ENCODE results near the gene HLA-DQA2.

DNA sequence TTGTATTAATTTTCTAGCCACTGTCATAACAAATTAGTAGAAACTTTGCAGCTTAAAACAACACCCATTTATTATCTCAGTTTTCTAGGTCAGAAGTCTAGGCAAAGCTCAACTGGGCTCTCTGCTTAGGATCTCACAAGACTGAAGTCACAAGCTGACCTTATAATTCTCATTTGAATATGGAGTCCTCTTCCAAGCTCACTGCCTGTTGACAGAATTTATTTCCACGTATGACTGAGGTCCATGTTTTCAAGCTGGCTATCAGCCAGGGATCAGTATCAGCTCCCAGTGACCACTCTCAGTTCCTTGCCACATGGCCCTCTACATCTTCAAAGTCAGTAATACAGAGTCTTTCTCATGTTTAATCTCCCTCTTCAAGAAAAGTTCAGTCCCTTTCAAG, 33.9 kb downstream of the HLA-DQA2 start:
- TF ChIP-seq, protein P1, sequence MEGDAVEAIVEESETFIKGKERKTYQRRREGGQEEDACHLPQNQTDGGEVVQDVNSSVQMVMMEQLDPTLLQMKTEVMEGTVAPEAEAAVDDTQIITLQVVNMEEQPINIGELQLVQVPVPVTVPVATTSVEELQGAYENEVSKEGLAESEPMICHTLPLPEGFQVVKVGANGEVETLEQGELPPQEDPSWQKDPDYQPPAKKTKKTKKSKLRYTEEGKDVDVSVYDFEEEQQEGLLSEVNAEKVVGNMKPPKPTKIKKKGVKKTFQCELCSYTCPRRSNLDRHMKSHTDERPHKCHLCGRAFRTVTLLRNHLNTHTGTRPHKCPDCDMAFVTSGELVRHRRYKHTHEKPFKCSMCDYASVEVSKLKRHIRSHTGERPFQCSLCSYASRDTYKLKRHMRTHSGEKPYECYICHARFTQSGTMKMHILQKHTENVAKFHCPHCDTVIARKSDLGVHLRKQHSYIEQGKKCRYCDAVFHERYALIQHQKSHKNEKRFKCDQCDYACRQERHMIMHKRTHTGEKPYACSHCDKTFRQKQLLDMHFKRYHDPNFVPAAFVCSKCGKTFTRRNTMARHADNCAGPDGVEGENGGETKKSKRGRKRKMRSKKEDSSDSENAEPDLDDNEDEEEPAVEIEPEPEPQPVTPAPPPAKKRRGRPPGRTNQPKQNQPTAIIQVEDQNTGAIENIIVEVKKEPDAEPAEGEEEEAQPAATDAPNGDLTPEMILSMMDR (IDR thresholded peaks at IDR 0.05) = no peak
- TF ChIP-seq POLR2AphosphoS5 (IDR thresholded peaks at IDR 0.05) (no peak), POLR2A (IDR thresholded peaks at IDR 0.05) (no peak), EP300 (IDR thresholded peaks at IDR 0.05; ENCODE audit: low read depth) (no peak)

Data from transverse colon (tissue), 4 donors.